GM23248 (cell line): ENCODE data around the gene TNXB. TPM values are rescaled to one million over a fixed set of nuclear protein-coding genes. Genes with fewer than 3 reads are reported as not detected.
A peak's percentile ranks its signal among the peaks of the same experiment; 100 is the strongest.

ENCODE experiments used
- DNase-seq: peaks from one replicate; pipeline ENCODE4 v3.0.0-alpha.2; 2015
- H2AFZ ChIP-seq: fragments of 200-600 bp; sonication (generic); 2 replicates; pipeline ENCODE4 v1.6.1; 2016; ENCODE audit warnings: antibody characterized with exemption
- H3F3A ChIP-seq: fragments of 200-600 bp; sonication (generic); 2 replicates; pipeline ENCODE4 v1.6.1; 2016; ENCODE audit warnings: mild to moderate bottlenecking, antibody characterized with exemption, mixed run types; ENCODE audit not compliant: insufficient read depth
- H3K27ac ChIP-seq: fragments of 200-600 bp; sonication (generic); 2 replicates; pipeline ENCODE4 v1.5.1; 2016; ENCODE audit warnings: mild to moderate bottlenecking
- H3K27me3 ChIP-seq: fragments of 200-600 bp; sonication (generic); replicated peaks from 2 replicates; pipeline ENCODE4 v1.6.1; 2016; ENCODE audit warnings: mild to moderate bottlenecking; ENCODE audit not compliant: insufficient read depth
- H3K36me3 ChIP-seq: fragments of 200-600 bp; sonication (generic); 2 replicates; pipeline ENCODE4 v1.6.1; 2016; ENCODE audit warnings: low read depth, mild to moderate bottlenecking
- H3K4me1 ChIP-seq: fragments of 200-600 bp; sonication (generic); 2 replicates; pipeline ENCODE4 v1.6.1; 2016; ENCODE audit warnings: mild to moderate bottlenecking; ENCODE audit not compliant: insufficient read depth
- H3K4me2 ChIP-seq: fragments of 200-600 bp; sonication (generic); one replicate; pipeline ENCODE4 v1.6.1; 2016; ENCODE audit warnings: mild to moderate bottlenecking; ENCODE audit not compliant: unreplicated experiment
- H3K4me3 ChIP-seq: fragments of 200-600 bp; sonication (generic); 2 replicates; pipeline ENCODE4 v1.5.1; 2016; ENCODE audit warnings: mild to moderate bottlenecking
- H3K79me2 ChIP-seq: fragments of 200-600 bp; sonication (generic); 2 replicates; pipeline ENCODE4 v1.6.1; 2016; ENCODE audit warnings: mild to moderate bottlenecking; ENCODE audit not compliant: insufficient read depth
- H3K9ac ChIP-seq: fragments of 200-600 bp; sonication (generic); 2 replicates; pipeline ENCODE4 v1.6.1; 2016; ENCODE audit warnings: mild to moderate bottlenecking
- H3K9me2 ChIP-seq: fragments of 200-600 bp; sonication (generic); 2 replicates; pipeline ENCODE4 v1.6.1; 2016; ENCODE audit warnings: mixed run types, mild to moderate bottlenecking, moderate library complexity; ENCODE audit not compliant: insufficient read depth
- H3K9me3 ChIP-seq: fragments of 200-600 bp; sonication (generic); one replicate; pipeline ENCODE4 v1.6.1; 2017; ENCODE audit warnings: low read depth
- H4K20me1 ChIP-seq: fragments of 200-600 bp; sonication (generic); 2 replicates; pipeline ENCODE4 v1.6.0; 2016; ENCODE audit not compliant: insufficient read depth
- EZH2 ChIP-seq: fragments of 200-600 bp; sonication (generic); IDR thresholded peaks from 2 replicates; pipeline ENCODE4 v1.6.1; 2018; ENCODE audit warnings: antibody characterized with exemption, mild to moderate bottlenecking; ENCODE audit not compliant: insufficient read depth, poor library complexity, severe bottlenecking
- EZH2phosphoT487 ChIP-seq: fragments of 200-600 bp; sonication (generic); IDR thresholded peaks from 2 replicates; pipeline ENCODE4 v1.6.1; 2018; ENCODE audit warnings: antibody characterized with exemption, moderate library complexity, mild to moderate bottlenecking, low read depth; ENCODE audit not compliant: insufficient read depth
- WGBS, 2 experiments: methylation state at CpG; one replicate each; pipeline ENCODE4 v1.1.6; 2015 to 2017; ENCODE audit warnings: low lambda C conversion rate in 2 of 2, low coverage in 1 of 2; ENCODE audit errors: missing lambda C conversion rate in 2 of 2; 5-methylcytosine and 5-hydroxymethylcytosine counted together
- in situ Hi-C: fragments of 300-500 bp; cut with MboI; formaldehyde crosslinking; loops from 2 replicates; pipeline ENCODE4 v1.15.0; 2020
- polyA plus RNA-seq: library from polyadenylated mRNA; unstranded; fragments of >200 nt; fragmentation: Nextera tagmentation; extraction: Ambion mirVana; gene quantifications from 2 replicates; pipeline ENCODE4 v1.2.1, GENCODE V29; 2016
- total RNA-seq: library from RNA; depleted of rRNA; stranded (reverse); fragments of >200 nt; shearing (Covaris generic); gene quantifications from 2 replicates; pipeline ENCODE4 v1.2.3, GENCODE V29; 2014

The TNXB gene
- total and polyA plus RNA-seq, 2 experiments from 2014 or later = 5.2 to 23.8 TPM

- Histone ChIP-seq H3K9me3 (no peaks in the 10 kb centered on the region), H3K9me2 (no peaks in the 10 kb centered on the region), H3F3A (peaks cover 20% of the 10 kb centered on the region), H2AFZ (no peak overlapping the region), H3K36me3 (no peaks in the 10 kb centered on the region), H4K20me1 (no peaks in the 10 kb centered on the region), H3K4me1 (peaks cover 33% of the 10 kb centered on the region), H3K4me2 (no peak overlapping the region), H3K27ac (peak overlapping the region; percentile 63), H3K27me3 (no peaks in the 10 kb centered on the region), H3K4me3 (no peak overlapping the region), H3K9ac (0 out of 2 replicates have a peak overlapping the region, but pooled peaks have one; percentile 12), H3K79me2 (no peaks in the 10 kb centered on the region)
- DNase-seq = peak; percentile 71
- in situ Hi-C loops = no loop called here
- WGBS, 2 experiments = 42 to 56% methylated on average over 3 of the region's 3 CpGs
- TF ChIP-seq EZH2 (no peak), EZH2phosphoT487 (no peak)
Measured at GRCh38 chr6:32075781-32076180, 33.4 kb downstream of the TNXB start.

GRCh38 chr6:32074996-32075532 lies 34.1 kb downstream of the TNXB start:
- Histone ChIP-seq H3K4me2 (no peak overlapping the region), H3K4me1 (peaks cover 26% of the 10 kb centered on the region), H3K27ac (peak overlapping the region; percentile 51), H3K9ac (0 out of 2 replicates have a peak overlapping the region, but pooled peaks have one; percentile 12), H3K36me3 (no peaks in the 10 kb centered on the region), H3K9me3 (no peaks in the 10 kb centered on the region), H3K4me3 (no peak overlapping the region), H2AFZ (no peak overlapping the region), H3K9me2 (no peaks in the 10 kb centered on the region), H4K20me1 (no peaks in the 10 kb centered on the region), H3K27me3 (no peaks in the 10 kb centered on the region), H3F3A (peaks cover 20% of the 10 kb centered on the region), H3K79me2 (no peaks in the 10 kb centered on the region)
- no peak for TF ChIP-seq EZH2
- no peak for TF ChIP-seq EZH2phosphoT487
- in situ Hi-C loops = no loop called here
- peak; percentile 69 for DNase-seq
- 87 to 90% methylated on average over 8 of the region's 8 CpGs for WGBS, 2 experiments

GRCh38 chr6:32073613-32074012 lies 35.5 kb downstream of the TNXB start:
- Histone ChIP-seq H3K9ac (no peak overlapping the region), H3K4me3 (no peak overlapping the region), H3K36me3 (no peaks in the 10 kb centered on the region), H3K4me1 (peaks cover 18% of the 10 kb centered on the region), H3K27ac (no peak overlapping the region), H4K20me1 (no peaks in the 10 kb centered on the region), H3K27me3 (no peaks in the 10 kb centered on the region), H2AFZ (no peak overlapping the region), H3K9me2 (no peaks in the 10 kb centered on the region), H3K4me2 (no peak overlapping the region), H3K9me3 (no peaks in the 10 kb centered on the region), H3F3A (peaks cover 20% of the 10 kb centered on the region), H3K79me2 (no peaks in the 10 kb centered on the region)
- in situ Hi-C loops = no loop called here
- no peak for TF ChIP-seq EZH2phosphoT487
- no peak for TF ChIP-seq EZH2
- 94% methylated on average over 10 of the region's 10 CpGs for WGBS, 2 experiments
- DNase-seq = no peak

- DNase-seq = no peak
- H3K4me2 ChIP-seq = no peak overlapping the region
- H2AFZ ChIP-seq = no peak overlapping the region
- peaks cover 18% of the 10 kb centered on the region for H3K4me1 ChIP-seq
- in situ Hi-C loops = no loop called here
- H3F3A ChIP-seq = peaks cover 20% of the 10 kb centered on the region
- no peaks in the 10 kb centered on the region for H3K9me2 ChIP-seq
- no peaks in the 10 kb centered on the region for H3K9me3 ChIP-seq
- H3K27me3 ChIP-seq = no peaks in the 10 kb centered on the region
- no peak overlapping the region for H3K27ac ChIP-seq
- no peak overlapping the region for H3K4me3 ChIP-seq
- WGBS, 2 experiments = 72 to 76% methylated on average over 3 of the region's 3 CpGs
- TF ChIP-seq EZH2phosphoT487 = no peak
- no peak for TF ChIP-seq EZH2
- no peaks in the 10 kb centered on the region for H3K79me2 ChIP-seq
- H4K20me1 ChIP-seq = no peaks in the 10 kb centered on the region
- H3K36me3 ChIP-seq = no peaks in the 10 kb centered on the region
- no peak overlapping the region for H3K9ac ChIP-seq
Measured at GRCh38 chr6:32073101-32073500, 36.0 kb downstream of the TNXB start.
